NCI-H146 treated with DMSO at 0.1 percent for 48 hours (cell line): ENCODE measurements around the gene SETBP1.
A peak's percentile ranks its signal among the peaks of the same experiment; 100 is the strongest.

ENCODE experiments used
- DNase-seq: peaks from one replicate; lab custom pipeline; 2025; ENCODE audit not compliant: unreplicated experiment; lab: John Stamatoyannopoulos, UW

The SETBP1 gene

DNA sequence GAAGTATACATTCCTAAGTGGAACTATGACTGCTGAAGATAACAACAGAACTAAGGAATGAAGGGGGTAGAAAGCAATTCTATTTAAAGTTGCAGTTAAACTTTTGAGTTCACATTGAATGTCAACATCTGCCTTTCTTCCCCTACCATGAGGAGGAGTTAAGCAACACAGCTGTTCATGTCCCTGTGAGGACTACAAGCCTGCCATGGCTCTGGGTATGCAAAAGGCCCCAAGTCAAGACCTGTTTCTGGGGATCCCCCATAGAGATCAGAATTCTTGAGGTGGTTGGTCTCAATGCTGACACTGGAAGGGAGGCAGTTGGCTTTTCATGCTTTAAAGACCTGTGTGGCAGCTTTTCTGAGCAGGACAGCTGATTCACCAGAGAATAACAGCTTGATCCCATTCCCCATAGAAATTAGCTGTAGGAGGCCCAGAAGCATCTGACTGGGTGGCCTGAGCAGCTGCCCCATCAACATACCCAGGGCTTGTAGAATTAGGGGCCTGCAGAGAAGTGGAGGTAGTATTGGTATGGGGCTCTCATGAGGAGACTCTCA, 131.0 kb downstream of the SETBP1 start:
- no peak for DNase-seq

DNA sequence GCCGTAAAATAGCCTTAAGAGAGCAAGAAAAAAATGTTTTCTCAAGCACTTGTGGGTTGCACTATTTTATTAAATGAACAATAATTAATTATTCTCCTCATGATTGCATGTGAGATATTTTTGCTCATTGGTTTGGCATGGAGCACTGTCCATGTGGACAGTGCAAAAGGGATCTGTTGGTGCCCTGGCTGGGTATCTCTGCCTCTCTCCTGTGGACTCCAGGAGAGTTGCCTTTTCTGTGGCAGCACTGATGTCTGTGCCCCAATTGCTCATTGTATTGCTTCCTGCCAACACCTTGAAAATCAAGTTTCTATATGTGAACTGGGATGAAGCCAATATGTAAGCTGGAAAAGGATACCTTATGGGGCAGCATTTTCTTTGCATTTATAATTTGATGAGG, 131.7 kb downstream of the SETBP1 start:
- DNase-seq: no peak

DNA sequence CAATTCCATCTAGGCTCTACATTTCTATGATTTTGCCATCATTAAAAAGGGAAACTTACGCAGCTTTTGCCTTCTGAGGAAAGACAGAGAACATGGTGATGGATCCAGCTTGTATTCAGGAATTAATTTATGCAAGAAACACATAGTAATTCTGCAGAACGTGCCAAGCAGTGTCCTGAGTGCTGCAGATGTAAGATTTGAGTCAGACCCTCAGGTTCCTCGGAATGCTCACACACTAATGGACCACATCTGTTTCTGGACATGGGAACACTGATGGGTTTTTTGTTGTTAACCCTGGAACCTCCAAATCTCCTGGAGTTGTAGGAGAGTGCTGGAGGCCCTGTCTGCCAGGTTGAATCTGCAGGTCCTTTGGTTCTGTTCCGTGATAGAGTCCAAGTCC, 132.9 kb downstream of the SETBP1 start:
- DNase-seq: no peak

DNA sequence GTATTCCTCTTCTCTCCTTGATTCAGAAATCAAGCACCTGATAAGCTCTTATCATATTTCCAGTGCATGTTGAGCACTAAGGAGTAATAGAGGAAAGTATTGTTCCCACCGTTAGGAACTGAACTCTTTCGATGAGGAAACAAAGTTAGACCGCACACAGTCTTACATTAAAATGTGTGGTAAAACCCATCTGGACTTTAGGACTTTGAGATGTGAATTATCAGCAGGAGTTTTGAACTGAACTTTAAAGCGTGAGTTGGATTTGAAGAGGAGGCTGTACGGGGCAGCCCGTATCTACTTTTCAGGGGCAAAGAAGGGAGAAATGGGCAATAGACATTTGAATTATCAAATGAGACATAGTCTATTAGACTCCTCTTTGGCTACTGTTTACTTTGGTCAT, 134.4 kb downstream of the SETBP1 start:
- DNase-seq: no peak

- DNase-seq: no peak
Observed at GRCh38 chr18:44816050-44816449, 135.4 kb downstream of the SETBP1 start.

DNA sequence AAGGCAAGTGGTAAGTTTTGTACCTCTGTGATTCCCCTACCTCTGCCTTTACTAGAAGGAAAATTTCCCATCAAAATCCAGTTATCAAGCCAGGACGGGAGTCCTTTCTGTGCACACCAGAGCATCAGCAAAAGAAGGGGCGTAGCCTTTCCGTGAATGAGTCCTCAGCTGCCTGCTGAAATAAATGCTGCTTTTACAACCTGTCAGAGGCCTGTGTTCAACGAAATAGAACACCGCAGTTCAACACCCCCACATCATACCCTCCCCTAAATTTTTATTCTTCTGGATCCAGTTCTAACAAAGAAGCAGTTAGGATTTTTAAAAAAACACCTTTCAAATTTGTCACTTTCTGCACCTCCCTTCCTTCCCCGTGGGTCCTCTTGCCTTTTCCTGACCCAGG, 135.8 kb downstream of the SETBP1 start:
- DNase-seq: no peak

GRCh38 chr18:44817831-44818473, 137.3 kb downstream of the SETBP1 start:
- no peak for DNase-seq

- no peak for DNase-seq
Observed at GRCh38 chr18:44818668-44819403, 138.1 kb downstream of the SETBP1 start.

DNA sequence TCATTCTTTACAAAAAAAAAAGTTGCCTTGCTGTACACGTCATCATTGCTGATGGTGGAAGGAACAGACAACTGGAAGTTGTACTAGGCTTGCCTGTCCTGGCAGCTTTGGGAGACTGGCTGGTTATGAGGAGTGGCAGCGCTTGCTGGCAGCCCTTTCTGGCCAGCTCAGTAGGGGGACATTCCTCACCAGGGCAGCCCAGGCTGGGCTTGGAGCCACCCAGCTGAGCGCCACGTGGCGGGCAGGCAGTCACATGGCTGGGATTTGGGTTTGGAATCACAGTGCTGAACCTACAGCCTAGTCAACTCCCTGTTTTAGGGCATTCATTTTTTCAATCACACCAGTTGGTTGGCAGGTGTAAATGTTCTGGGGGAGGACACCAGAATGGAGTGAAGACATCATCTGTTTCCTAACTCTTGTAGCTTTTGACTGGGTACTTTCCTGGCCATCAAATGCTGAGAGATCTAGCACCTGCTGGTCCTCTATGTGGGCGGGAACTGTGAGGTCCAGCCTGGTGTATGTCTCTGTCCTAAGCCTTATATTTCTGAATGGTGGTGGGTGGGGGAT, 139.3 kb downstream of the SETBP1 start:
- DNase-seq: no peak

DNA sequence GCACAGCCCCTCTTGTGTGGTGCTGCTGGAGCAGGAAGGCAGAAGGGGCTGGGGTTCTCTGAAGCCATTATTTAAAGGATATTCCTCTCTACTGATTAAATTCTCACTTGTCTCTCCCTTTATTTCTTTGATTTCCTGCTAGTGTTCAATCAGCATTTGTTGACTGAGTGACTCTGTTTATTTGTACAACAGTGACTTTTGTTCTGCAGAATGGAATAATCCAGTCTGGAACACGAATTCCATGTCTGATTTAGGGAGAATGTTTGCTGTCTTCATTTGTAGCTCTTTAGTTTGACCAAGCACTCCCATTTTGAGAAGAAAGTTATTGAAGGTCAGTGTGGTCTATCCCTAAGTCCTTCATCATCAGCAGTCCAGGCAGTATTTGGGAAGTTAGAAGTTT, 141.2 kb downstream of the SETBP1 start:
- DNase-seq: no peak

- no peak for DNase-seq
Observed at GRCh38 chr18:44823286-44823685, 142.6 kb downstream of the SETBP1 start.

DNA sequence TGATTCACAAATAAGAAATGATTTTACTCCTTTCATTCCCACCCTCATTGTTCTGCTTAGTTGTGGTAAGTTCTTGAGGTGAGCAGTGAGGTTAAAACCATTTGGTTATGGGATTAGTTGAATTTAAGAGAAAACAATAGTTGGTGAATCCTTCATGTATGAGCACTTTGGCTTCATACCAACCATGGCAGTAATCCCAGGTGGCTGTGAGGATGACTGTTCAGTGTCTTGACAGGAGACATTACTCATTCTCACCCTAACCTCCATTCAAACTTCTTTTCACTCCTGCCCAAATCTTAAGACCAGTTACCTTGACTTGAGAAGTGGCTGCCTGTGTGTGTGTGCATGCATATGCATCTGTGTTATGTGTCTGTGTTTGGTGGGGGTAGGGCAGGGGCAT, 143.1 kb downstream of the SETBP1 start:
- DNase-seq: no peak

- DNase-seq: no peak
Observed at GRCh38 chr18:44824884-44825283, 144.2 kb downstream of the SETBP1 start.

DNA sequence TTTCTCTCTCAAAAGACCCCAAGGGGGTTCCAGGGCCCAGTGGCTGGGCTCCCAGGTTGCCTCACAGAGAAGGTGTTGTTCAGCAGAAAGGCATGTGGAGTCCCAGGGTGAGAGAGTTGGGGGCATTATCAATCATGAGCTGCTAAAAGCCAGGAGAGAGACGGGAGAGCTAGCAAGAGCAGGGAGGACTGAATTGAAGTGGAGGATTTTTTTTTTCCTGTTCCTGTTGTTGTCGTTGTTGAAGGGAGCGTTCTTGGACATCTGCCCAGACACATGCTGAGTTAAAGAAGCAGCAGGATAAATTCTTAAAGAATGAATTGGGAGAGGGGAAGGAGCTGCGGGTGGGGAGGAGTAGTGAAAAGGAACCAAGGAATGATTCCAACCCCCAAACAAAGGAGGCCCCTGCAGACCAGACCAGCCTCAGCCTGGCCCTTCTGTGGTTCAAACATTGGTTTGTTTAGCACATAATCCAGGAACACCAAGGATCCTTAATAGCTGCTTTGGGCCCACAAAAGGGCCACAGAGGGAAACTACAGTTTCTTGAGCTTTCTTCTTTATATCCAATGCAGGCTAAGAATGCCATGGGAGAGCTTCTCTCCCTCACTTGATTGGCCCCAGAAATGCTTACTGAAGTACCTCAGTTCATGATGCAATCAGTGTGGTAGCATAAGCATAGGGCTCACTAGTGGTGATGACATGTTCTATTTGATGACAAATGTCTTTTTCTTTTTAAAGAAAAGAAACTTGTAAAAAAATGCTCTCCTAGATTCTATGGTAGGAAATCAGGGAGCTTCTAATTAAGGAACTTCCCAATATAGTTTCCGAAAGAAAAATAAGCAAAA, 146.0 kb downstream of the SETBP1 start:
- peak; percentile 63 for DNase-seq

DNA sequence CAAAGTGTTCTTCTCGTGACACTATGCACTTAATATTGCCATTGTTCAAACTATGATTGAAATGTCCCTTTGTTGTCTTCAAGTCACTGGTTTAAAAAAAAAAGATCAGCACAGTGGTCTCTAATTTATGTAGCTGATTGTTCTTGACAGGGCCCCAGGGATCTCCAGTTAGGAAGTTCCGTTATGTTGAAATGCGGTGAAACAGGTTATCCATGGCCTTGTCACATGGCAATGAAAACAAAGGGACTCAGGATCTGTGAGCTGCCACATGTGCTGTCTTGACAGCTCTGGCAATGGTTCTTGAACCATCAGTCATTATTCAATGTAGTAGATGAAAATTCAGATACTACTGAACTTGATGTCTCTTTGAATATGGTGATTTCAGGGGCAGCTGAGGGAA, 147.4 kb downstream of the SETBP1 start:
- no peak for DNase-seq

- no peak for DNase-seq
Observed at GRCh38 chr18:44830581-44830980, 149.9 kb downstream of the SETBP1 start.

DNA sequence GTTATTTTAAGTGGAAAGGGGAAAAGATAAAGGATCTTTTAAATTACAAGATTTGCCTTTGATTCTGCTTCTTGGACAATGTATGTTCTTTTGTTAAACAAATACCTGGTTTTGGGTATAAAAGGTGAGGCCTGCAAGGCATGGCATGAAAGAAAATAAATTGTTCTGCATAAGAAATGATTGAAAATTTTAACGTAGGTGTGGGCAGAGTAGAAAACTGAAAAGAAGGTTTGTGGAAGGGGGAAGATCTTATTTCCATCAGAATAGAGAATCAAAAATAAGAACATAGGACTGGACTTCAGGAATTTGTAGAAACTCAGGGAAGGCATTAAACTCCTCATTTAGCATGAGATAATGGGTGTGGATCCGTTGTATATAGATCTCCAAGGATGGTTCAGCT, 153.1 kb downstream of the SETBP1 start:
- DNase-seq: no peak

GRCh38 chr18:44834867-44835469, 154.3 kb downstream of the SETBP1 start:
- no peak for DNase-seq

DNA sequence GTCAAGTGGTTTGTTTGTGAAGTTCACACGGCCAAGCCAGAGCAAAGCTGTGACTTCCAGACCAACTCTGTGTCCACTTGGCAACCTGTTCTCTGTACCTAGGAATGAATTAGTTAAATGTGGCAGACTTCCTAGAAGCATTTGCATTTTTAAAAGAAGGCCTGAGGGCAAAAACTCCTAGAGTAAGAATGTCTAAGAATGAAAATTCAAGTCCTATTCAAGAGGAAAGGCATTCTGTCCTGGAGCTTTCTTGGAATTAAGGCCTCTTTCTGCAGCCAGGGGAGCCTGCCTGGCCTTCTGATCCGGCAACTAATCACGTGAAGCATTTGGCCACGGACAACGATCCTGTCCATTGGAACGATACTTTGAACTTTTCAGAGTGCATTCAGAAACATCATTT, 155.0 kb downstream of the SETBP1 start:
- DNase-seq: no peak

DNA sequence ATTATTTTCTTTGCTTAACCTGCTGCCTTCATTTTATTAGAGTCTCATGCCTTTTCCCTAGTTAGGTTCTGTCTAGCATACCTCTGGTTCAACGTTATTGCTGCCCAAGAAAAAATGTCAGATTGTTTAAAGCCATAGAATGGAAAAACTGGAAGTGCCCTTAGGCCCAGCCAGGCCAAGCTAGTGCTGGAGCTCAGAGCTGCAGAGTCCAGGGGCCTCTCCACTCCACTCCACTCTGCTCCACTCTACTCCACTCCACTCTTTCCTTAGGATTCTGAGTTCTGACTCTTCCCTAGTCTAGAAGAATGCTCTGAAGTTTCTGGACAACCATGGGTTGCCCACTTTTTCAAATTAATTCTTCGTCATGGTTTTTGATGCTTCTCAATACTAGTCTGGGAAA, 155.6 kb downstream of the SETBP1 start:
- DNase-seq: no peak
